Stomach (tissue), 9 donors: Measurements from ENCODE around the gene NME7. TPM values are rescaled to one million over a fixed set of nuclear protein-coding genes. Genes with fewer than 3 reads are reported as not detected.

Experiments used
- DNase-seq, 2 donors: peaks; one replicate each; pipeline versions ENCODE4 v3.0.0 to v3.0.0-alpha.2; 2013 to 2019
- H3K27ac ChIP-seq, 5 donors: fragments of 200-600 bp in 4 of 5; sonication (generic) in 4 of 5; one replicate each; pipeline ENCODE4 v1.5.1; 2013 to 2019; ENCODE audit warnings: mild to moderate bottlenecking in 1 of 5, moderate library complexity in 1 of 5
- H3K27me3 ChIP-seq, 3 donors: fragments of 200-600 bp; sonication (generic); one replicate each; pipeline ENCODE4 v1.5.1; 2017 to 2019; ENCODE audit warnings: mixed run types in 1 of 3
- H3K36me3 ChIP-seq, 4 donors: fragments of 200-600 bp; sonication (generic); 1 replicate in 3 of 4; 2 replicates in 1 of 4; pipeline ENCODE4 v1.5.1; 2016 to 2019
- H3K4me1 ChIP-seq, 4 donors: fragments of 200-600 bp; sonication (generic); one replicate each; pipeline ENCODE4 v1.5.1; 2016 to 2019
- H3K4me3 ChIP-seq, 4 donors: fragments of 200-600 bp; sonication (generic) in 3 of 4; one replicate each; pipeline ENCODE4 v1.5.1; 2016 to 2019; ENCODE audit warnings: mild to moderate bottlenecking in 1 of 4
- H3K9me3 ChIP-seq, 4 donors: fragments of 200-600 bp; sonication (generic); one replicate each; pipeline ENCODE4 v1.5.1; 2016 to 2019
- EP300 ChIP-seq: sonication (generic); formaldehyde crosslinking; IDR thresholded peaks from one replicate; pipeline ENCODE4 v1.6.1; 2017; ENCODE audit warnings: antibody characterized with exemption
- POLR2A ChIP-seq, 4 donors: fragments of 450-650 bp; IDR thresholded peaks; one replicate each; pipeline ENCODE4 v1.6.1; 2016; ENCODE audit warnings: antibody characterized with exemption in 4 of 4, control low read depth in 2 of 4, mild to moderate bottlenecking in 1 of 4, moderate library complexity in 1 of 4
- POLR2AphosphoS5 ChIP-seq, 3 donors: sonication (generic); formaldehyde crosslinking; IDR thresholded peaks; one replicate each; pipeline ENCODE4 v1.6.1; 2016; ENCODE audit warnings: antibody characterized with exemption in 3 of 3
- WGBS, 5 donors: extraction: QIAGEN DNeasy Blood & Tissue Kit in 3 of 5; methylation state at CpG; one replicate each; pipeline versions ENCODE4 v1.1.5 to v1.1.7; 2013 to 2018; 5-methylcytosine and 5-hydroxymethylcytosine counted together
- intact Hi-C: fragments of 100-400 bp; cut with DNase I; formaldehyde crosslinking; loops from one replicate; pipeline ENCODE4 v1.15.1; 2023; ENCODE audit warnings: low total_unique reads
- polyA plus RNA-seq, 3 donors: library from polyadenylated mRNA; stranded (reverse); fragments of 200-250 nt; gene quantifications; one replicate each; pipeline ENCODE4 v1.2.3, GENCODE V29; 2013
- total RNA-seq, 5 donors: library from RNA; depleted of rRNA; stranded (reverse); fragments of >200 nt; gene quantifications; one replicate each; pipeline versions ENCODE4 v1.1.0 to v1.2.3, GENCODE V29; 2014 to 2016
- TF ChIP-seq, protein P1 (sequence below), 7 experiments: fragments of 450-650 bp in 4 of 7; fragments of 200-600 bp in 3 of 7; sonication (generic) in 3 of 7; IDR thresholded peaks; one replicate each; pipeline ENCODE4 v1.5.1; 2016 to 2019; ENCODE audit warnings: antibody characterized with exemption in 7 of 7, control low read depth in 2 of 7, mild to moderate bottlenecking in 1 of 7
- donor health status: healthy with polysubstance abuse.
- donor health status: Bipolar disorder and iron deficiency.
- donor health status: healthy.

Gene NME7
- total and polyA plus RNA-seq, 8 donors: 7.6 to 44.3 (median 8.2) TPM; not detected in 1

DNA sequence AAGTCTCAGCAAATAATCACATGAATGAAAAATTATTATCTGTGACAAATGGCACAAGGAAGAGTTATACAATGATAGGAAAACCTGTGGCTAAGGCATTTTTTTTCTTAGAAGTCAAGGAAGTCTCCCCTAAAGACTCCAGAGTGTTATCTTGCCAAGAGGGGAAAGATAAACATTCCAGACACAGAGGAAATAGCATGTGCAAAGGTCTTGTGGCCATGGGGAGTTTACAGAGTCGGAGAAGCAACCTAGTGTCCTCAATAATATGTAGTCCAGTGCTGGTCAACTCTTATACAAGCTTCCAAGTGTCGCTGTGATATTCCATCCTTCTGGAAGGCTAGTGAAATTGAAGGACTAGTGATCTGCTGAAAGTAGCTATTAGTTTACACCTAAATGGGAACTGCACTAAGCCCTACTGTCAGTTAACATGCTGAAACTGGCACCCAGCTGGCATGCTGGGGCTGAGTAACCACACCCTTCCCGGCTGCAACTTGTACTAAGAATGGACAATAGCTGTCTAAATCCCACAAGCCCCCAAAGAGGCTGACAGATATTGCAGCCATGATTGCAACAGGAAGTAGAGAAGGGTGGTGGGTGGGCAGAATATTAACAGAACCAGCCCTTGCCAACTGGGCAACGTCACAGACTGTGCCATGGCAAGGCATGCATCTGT, 272.6 kb downstream of the NME7 start:
- Histone ChIP-seq H3K4me3 (no peak overlapping the region), H3K27me3 (no peaks in the 10 kb centered on the region), H3K36me3 (no peaks in the 10 kb centered on the region), H3K9me3 (no peaks in the 10 kb centered on the region), H3K4me1 (peaks cover 0 to 9% (median 3%) of the 10 kb centered on the region in 4 donors), H3K27ac (no peak overlapping the region)
- no peak for DNase-seq
- TF ChIP-seq, protein P1, sequence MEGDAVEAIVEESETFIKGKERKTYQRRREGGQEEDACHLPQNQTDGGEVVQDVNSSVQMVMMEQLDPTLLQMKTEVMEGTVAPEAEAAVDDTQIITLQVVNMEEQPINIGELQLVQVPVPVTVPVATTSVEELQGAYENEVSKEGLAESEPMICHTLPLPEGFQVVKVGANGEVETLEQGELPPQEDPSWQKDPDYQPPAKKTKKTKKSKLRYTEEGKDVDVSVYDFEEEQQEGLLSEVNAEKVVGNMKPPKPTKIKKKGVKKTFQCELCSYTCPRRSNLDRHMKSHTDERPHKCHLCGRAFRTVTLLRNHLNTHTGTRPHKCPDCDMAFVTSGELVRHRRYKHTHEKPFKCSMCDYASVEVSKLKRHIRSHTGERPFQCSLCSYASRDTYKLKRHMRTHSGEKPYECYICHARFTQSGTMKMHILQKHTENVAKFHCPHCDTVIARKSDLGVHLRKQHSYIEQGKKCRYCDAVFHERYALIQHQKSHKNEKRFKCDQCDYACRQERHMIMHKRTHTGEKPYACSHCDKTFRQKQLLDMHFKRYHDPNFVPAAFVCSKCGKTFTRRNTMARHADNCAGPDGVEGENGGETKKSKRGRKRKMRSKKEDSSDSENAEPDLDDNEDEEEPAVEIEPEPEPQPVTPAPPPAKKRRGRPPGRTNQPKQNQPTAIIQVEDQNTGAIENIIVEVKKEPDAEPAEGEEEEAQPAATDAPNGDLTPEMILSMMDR (IDR thresholded peaks at IDR 0.05): no peak
- TF ChIP-seq POLR2AphosphoS5 (IDR thresholded peaks at IDR 0.05) (no peak), EP300 (no peak), POLR2A (IDR thresholded peaks at IDR 0.05) (no peak)
- intact Hi-C loops: no loop called here
- whole genome bisulfite sequencing, 5 donors: 55 to 67% (median 63%) methylated on average over 4 of the region's 4 CpGs

DNA sequence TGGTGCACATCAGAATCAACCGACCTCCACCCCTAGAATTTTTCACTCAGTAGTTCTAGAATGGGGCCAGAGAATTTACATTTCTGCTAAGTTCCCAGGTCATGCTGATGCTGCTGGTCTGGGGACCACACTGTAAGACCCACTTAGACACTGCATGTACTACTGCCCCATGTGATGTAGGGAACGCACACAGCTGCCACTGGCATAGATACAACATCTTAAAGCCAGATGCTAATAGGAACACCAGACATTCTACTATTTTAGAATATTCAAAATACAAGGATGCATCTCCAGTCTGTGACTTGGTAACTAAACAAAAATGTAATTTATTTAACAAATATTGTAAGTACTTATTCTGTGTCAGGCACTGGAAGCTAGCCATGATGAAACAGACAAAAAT, 275.2 kb downstream of the NME7 start:
- no peak overlapping the region for H3K4me3 ChIP-seq
- H3K4me1 ChIP-seq: peaks cover 0 to 13% (median 4%) of the 10 kb centered on the region in 4 donors
- no peaks in the 10 kb centered on the region for H3K27me3 ChIP-seq
- TF ChIP-seq, protein P1 (IDR thresholded peaks at IDR 0.05): no peak
- TF ChIP-seq EP300 (no peak), POLR2A (IDR thresholded peaks at IDR 0.05) (no peak), POLR2AphosphoS5 (IDR thresholded peaks at IDR 0.05) (no peak)
- intact Hi-C loops: no loop called here
- no peaks in the 10 kb centered on the region for H3K9me3 ChIP-seq
- no peak overlapping the region for H3K27ac ChIP-seq
- no peaks in the 10 kb centered on the region for H3K36me3 ChIP-seq
- WGBS, 5 donors: 84 to 97% (median 95%) methylated on average over 2 of the region's 2 CpGs
- no peak for DNase-seq

DNA sequence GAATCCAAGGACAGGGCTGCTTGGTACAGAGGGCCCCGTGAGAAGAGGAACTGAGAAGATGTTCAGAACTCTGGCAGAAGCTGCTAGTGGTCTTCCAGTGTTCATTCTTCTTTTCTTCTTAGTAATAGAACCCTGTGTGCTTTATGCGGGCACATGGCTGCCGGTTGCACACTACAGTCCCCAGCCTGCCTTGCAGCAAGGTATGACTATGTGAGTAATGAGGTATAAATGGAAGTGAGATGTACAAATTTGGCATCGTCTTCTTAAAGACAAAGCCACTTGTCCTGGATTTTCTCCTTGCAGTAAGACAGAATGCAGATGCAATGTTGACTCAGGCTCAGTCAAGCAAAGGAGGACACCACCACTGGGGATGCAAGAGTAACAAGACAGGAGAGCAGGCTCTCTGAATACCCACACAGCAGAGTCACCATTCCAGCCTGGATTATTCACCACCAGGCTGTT, 276.1 kb downstream of the NME7 start:
- 87 to 95% (median 92%) methylated on average over 4 of the region's 4 CpGs for WGBS, 5 donors
- Histone ChIP-seq H3K27ac (no peak overlapping the region), H3K9me3 (no peaks in the 10 kb centered on the region), H3K4me3 (no peak overlapping the region), H3K36me3 (no peaks in the 10 kb centered on the region), H3K27me3 (no peaks in the 10 kb centered on the region), H3K4me1 (peaks cover 0 to 22% (median 11%) of the 10 kb centered on the region in 4 donors)
- no peak for TF ChIP-seq POLR2AphosphoS5 (IDR thresholded peaks at IDR 0.05)
- TF ChIP-seq EP300: no peak
- TF ChIP-seq, protein P1 (IDR thresholded peaks at IDR 0.05): no peak
- no peak for TF ChIP-seq POLR2A (IDR thresholded peaks at IDR 0.05)
- intact Hi-C loops: no loop called here
- no peak for DNase-seq

DNA sequence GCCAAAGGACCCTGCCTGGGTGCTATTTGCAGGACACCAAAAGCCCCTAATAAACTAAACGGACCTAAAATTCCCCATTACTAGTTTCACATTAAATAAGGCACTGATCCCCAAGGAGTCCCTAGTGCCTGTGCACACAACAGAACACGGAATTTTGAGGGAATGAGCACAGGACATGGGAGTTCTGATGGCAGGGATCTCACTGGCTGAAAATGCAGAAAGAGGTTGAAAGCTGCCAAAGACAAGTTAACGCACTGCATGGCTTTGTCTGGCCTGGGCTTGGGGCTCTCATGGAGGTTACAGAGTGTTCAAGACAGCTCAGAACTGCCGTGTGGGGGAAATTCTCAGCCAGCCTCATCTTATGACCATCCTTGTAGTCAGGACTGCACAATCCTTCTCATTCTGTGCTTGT, 276.7 kb downstream of the NME7 start:
- no peaks in the 10 kb centered on the region for H3K27me3 ChIP-seq
- no peaks in the 10 kb centered on the region for H3K9me3 ChIP-seq
- H3K4me1 ChIP-seq: peaks cover 0 to 25% (median 12%) of the 10 kb centered on the region in 4 donors
- 74 to 89% (median 83%) methylated on average over 4 of the region's 4 CpGs for WGBS, 5 donors
- no peak for TF ChIP-seq POLR2A (IDR thresholded peaks at IDR 0.05)
- no peak for TF ChIP-seq EP300
- TF ChIP-seq, protein P1 (IDR thresholded peaks at IDR 0.05): no peak
- intact Hi-C loops: no loop called here
- no peak for DNase-seq
- no peak overlapping the region for H3K4me3 ChIP-seq
- no peaks in the 10 kb centered on the region for H3K36me3 ChIP-seq
- H3K27ac ChIP-seq: no peak overlapping the region
